ENCODE data around the gene APBA2.

- TF ChIP-seq GATA3 (IDR thresholded peaks at IDR 0.05; ENCODE audit: low read depth, low read length) (no peak), GATA2 (IDR thresholded peaks at IDR 0.05; ENCODE audit: low read depth, low read length) (no peak)
Measured at GRCh38 chr15:29109762-29110161, 224.0 kb downstream of the APBA2 start.

All from SH-SY5Y (cell line).